DMS153 treated with DMSO at 0.1 percent for 48 hours (cell line): ENCODE results near the gene SMG9.

Experiments used
- DNase-seq: peaks from one replicate; lab custom pipeline; 2025; ENCODE audit not compliant: unreplicated experiment; lab: John Stamatoyannopoulos, UW

Gene SMG9

DNA sequence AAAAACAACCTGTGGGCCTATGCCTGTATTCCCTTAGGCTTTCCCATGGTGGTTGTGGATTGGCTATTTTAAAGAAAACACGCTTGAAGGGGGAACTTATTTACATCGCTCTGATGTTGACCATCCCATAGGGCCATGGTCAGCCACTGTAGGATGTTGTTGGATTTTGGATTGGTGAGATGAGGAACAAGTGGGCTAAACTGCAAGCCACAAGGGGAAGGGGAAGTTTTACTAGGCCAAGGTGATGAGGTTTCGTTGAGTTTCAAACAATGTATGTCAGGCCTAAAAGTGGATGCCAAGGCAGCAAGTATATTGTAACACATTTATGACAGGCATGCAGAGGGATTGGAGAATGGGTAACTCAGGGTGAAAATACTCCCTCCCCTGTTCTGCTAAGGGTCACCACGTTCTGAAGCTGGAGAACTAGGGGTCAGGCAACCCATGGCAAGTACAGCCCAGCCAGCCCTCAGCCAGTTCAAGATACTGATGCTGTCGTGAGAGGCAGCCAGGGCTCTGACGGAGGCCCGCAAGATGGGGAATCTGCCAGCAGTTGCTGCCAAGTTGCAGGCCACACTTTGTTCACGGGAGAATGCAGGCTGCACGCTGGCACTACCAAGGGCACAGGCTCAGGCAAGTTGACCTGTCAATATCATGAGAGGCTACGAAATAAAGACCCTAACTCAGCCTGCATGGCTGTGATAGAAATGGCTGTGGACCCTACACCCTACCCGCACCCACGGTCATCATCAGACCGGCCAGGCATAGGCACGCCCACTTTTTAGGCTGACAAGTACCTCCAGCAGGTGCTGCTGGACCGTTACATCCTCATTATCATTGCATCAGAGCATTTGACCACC lies 27.8 kb downstream of the SMG9 start:
- no peak for DNase-seq

DNA sequence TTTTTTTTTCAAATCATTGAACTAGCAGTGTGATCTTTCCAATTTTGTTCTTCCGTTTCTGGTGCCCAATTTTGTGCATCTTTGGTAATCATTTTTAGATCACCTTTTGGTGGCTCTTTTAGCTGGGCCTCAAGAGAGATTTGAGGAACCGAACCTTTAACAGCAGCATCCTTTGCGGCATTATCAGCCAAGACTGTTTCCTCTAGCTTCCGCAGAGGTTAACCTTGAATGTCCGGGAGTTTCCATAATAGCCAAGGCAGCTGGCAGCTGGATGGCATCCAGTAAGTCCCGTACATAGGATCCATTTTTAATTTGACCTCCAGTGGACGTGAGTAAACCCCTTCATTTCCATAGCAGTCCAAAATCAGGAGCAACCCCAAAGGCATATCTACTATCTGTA lies 29.3 kb downstream of the SMG9 start:
- no peak for DNase-seq

DNA sequence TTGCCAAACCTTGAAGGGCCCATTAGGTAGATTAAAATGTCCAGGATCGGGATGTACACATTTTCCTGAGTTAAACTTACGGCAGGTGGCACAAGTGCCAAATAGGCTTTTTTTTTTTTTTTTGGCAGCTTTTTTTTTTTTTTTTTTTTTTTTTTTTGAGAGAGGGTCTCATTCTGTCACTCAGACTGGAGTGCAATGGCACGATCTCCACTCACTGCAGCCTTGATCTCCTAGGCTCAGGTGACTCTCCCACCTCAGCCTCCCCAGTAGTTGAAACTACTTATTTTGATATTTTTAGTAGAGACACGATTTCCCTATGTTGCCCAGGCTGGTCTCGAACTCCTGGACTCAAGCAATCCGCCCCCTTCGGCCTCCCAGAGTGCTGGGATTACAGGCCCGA lies 29.9 kb downstream of the SMG9 start:
- DNase-seq, result no peak

DNA sequence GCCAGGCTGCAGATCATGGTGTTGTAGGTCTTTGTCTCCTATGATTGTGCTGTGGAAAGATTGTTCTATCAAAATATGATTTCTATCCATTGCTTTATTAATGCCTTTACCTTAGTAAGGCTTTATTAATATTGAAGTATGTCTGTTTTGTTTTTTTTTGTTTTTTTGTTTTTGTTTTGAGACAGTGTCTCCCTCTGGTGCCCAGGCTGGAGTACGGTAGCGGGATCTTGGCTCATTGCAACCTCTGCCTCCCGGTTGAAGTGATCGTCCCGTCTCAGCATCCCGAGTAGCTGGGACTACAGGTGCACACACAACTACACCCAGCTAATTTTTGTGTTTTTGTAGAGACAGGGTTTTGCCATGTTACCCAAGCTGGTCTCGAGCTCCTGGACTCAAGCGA lies 31.2 kb downstream of the SMG9 start:
- no peak for DNase-seq

DNA sequence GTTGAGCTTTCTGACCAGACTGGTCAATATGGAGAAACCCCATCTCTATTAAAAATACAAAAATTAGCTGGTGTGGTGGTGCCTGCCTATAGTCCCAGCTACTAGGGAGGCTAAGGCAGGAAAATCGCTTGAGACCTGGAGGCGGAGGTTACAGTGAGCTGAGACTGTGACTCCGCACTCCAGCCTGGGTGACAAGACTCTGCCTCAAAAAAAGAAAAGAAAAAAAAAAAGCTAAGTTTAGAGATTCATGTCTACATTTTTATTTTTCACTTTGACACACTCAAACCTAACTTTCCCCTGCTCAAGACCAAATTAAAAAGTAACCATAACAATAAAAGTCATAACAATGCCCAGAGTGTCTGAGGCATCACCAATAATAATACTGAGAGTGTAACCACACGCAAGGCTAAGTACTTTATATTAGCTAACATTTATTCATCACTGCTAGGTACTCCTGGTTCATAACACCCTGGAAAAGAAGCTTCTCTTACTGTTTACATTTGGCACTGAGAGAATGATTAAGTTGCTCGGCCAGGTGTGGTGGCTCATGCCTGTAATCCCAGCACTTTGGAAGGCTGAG lies 33.2 kb downstream of the SMG9 start:
- DNase-seq, result no peak

DNA sequence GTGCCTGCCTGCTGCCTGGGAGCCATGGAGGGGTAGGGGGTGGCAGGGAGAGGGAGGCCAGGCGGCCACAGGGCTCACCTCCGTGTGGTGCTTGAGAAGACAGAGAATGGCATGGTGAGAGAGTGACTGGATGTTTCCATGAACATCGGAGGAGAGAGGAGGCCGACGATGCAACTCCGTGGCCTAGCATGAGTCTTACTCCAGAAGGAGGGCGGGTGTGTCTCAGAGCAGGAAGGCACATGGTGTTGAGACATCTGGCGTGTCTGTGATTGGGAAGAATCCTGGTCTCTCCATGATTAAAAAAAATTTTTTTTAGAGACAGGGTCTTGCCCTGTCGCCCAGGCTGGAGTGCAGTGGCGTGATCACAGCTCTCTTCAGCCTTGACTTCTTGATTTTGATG lies 33.8 kb downstream of the SMG9 start:
- DNase-seq, result no peak

DNA sequence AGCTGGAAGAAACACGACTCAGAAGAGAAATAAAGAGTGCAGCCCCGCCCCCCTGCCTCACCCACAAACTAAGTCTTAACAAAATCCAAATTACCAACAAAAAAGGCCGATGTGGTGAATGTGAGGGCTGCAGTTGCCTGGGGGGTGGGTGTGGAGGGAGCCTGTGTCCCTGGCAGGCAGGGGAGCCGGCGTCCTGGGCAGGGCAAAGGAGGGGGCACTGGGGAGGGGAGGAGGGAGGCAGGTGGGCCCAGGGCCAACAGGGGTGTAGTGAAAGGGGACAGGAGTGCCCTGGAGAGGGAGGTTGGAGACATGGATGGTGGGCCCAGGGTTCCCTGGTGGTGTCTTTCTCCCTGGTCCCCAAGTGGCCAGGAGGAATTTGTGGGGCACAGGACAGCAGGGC lies 34.8 kb downstream of the SMG9 start:
- DNase-seq, result no peak

DNA sequence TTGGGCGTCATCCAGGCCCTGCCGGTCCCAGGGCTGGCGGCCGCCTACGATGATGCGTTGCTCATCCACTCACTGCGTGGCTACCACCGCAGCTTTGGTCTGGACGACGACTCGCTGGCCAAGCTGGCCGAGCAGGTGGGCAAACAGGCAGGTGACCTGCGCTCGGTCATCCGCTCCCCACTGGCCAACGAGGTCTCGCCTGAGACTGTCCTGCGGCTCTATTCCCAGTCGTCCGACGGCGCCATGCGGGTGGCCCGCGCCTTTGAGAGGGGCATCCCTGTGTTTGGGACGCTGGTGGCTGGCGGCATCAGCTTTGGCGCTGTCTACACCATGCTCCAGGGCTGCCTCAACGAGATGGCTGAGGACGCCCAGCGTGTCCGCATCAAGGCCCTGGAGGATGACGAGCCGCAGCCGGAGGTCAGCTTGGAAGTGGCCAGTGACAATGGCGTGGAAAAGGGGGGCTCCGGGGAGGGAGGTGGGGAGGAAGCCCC lies 35.3 kb downstream of the SMG9 start:
- no peak for DNase-seq

DNA sequence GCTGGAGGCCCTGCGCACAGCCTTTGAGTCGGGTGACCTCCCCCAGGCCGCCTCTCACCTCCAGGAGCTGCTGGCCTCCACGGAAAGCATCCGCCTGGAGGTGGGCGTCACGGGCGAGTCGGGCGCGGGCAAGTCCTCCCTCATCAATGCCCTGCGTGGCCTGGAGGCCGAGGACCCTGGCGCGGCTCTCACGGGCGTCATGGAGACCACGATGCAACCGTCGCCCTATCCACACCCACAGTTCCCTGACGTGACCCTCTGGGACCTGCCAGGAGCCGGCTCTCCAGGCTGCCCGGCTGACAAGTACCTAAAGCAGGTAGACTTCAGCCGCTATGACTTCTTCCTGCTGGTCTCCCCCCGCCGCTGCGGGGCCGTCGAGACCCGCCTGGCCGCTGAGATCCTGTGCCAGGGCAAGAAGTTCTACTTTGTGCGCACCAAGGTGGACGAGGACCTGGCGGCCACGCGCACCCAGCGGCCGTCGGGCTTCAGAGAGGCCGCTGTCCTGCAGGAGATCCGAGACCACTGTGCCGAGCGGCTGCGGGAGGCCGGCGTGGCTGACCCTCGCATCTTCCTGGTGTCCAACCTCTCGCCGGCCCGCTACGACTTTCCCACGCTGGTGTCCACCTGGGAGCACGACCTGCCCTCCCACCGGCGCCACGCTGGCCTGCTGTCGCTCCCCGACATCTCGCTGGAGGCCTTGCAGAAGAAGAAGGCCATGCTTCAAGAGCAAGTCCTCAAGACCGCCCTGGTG lies 36.0 kb downstream of the SMG9 start:
- DNase-seq, result no peak

DNA sequence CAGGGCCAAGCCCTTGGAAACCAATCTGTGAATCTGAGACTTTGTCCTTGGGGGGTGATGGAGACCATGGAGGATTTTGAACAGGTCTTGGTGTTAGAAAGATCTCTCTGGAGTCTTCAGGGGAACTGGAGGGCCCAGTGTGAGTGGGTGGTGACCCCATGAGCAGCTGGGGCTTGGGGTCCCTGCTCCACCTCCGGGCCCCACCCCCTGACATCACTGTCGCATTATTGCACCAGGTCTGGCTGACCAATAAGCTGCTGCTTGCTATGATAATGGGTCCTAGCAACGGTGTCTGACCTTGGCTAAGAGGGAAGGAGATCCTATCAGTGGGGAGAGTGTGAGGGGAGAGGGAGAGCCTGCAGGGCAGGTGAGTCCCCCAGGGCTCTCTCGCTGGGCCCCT lies 39.0 kb downstream of the SMG9 start, which contains the start of gene IRGC:
TSS of gene IRGC (plus strand) at position 301 of the 400 bp plus-strand sequence. CDS start 2,483 bp downstream, outside the sequence.
- no peak for DNase-seq

DNA sequence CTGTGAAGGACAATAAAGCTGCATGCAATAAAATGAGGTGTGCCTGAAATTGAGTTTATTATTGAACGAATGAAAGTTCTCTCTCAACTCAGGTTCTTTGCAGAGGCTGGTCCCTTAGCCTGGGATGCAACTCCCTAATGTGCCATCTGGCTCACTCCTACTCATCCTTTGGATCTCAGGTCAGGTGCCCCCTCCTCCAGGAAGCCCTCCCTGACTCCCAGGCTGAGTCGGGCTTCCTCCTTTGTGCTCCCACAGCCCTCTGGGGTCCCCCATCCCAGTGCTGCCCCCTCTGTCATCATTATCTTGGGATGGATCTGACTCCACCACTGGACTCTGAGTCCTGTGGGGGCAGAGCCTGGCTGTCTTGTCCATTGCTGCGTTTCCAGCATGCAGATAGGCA lies 41.6 kb downstream of the SMG9 start:
- DNase-seq, result no peak

DNA sequence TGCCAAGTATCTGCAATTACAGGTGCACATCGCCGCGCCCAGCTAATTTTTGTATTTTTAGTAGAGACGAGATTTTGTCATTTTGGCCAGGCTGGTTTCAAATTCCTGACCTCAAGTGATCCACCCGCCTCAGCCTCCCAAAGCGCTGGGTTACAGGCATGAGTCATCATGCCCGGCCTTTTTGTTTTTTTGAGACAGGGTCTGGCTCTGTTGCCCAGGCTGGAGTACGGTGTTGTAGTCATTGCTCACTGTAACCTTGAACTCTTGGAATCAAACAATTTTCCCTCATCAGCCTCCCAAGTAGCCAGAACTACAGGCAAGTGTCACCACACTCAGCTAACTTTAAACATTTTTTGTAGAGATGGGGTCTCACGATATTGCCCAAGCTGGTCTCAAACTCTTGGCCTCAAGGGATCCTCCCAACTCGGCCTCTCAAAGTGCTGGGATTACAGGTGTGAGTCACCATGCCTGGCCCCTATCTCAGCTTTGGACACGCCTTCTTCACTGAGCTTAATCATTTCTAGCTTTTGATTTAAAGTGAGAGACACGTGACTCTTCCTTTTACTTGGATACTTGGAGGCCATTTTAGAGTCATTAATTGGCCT lies 42.9 kb downstream of the SMG9 start:
- DNase-seq, result no peak

DNA sequence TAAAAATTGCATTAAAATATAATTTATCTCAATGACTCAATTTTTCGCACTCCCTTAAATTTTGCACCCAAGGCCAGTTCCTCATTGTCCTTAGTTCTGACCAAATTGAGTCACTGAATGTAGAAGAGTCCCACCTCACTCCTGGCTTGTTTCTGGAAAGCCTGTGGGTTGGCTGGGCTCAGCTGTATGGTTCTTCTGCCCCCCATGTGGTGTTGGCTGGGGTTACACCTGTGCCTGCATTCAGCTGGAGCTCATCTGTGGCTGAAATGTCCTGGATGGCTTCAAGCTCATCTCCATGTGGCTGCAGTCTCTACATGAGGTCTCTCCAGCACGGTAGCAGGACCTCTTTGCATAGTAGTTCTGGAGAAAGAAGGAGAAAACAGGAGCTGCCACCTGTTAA lies 46.0 kb downstream of the SMG9 start:
- no peak for DNase-seq

DNA sequence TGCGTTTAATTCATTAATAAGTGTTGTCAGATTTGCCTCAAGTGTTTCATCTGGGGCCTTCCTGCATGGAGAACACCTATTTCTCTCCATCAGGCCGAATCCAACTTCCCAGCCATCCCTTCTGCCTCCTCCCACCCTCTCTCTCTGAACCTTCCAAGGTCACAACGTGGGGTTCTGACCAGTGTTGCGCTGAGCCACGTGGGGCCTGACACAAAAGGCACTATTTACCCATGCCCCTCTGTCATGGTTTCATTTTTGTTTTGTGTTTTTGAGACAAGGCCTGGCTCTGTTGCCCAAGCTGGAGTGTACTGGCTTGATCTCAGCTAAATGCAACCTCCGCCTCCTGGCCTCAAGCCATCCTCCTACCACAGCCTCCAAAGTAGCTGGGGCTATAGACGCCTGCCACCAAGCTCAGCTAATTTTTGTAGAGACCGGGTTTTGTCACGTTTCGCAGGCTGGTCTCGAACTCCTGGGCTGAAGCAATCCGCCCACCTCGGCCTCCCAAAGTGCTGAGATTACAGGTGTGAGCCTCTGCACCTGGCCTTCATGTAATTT lies 47.5 kb downstream of the SMG9 start:
- no peak for DNase-seq

DNA sequence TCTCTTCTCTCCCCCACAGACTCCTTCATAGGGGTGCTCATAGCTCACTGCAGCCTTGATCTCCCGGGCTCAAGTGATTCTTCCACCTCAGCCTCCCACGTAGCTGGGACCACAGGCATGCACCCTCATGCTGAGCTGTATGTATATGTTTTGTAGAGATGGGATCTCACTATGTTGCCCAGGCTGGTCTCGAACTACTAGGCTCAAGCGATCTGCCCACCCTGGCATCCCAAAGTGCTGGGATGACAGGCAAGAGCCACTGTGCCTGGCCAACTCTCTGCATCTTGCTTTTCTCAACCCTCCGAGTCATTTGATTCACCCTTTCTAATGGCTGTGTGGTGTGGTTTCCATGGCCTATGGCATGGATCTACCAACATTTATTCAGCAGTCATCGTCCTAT lies 49.0 kb downstream of the SMG9 start:
- no peak for DNase-seq

DNA sequence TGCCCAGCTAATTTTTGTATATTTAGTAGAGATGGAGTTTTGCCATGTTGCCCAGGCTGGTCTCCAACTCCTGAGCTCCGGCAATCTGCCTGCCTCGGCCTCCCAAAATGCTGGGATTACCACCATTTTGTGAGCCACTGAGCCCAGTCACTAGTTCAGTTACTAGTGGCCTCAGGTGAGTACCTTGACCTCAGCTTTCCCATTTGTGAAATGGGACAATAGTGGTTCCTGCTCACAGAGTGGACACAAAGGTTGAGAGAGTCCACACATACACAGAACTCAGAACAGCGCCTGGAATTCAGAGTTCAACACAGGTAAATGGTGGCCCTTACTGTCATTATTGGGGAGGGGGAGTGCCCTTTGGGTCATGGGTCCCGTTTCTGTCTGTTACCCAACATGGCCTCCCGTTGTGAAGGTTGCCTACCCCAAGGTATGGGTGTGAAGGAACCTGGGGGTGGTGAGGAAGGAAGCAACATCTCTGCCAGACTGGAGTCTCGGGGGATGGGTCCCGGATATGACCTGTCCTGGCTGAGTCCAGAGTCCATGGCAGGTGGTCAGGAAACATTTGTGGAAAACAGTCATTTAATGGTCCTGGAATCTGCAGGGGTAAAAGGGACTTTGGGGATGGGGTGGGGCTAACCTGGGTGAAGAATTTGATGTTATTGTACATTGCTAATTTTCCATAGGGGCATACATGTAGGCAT lies 50.6 kb downstream of the SMG9 start:
- DNase-seq, result no peak

DNA sequence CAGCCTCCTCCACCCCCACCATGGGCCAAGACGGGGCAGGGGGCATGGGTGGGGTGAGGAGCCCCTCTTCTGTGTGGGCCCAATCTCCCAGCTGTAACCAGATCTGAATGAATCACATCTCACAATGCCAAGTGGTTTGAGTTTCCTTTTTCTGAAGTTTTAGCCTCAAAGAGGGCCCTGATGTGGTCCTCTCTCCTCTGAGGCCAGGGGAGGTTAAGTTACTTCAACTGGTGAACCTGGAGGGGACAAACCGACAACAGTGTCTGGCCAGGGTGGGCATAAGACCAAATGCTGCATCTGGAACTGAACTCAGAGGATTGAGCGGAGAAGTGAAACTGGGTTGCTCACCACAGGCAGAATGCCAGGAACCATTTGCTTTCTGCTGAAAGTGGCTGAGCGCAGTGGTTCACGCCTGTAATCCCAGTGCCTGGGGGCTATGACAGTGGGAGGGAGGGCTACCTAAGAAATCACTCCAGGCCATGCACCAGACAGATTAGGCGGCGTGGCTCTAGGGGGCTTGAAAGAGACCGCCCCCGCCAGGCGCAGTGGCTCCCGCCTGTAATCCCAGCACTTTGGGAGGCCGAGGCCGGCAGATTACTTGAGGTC lies 54.3 kb downstream of the SMG9 start:
- no peak for DNase-seq

DNA sequence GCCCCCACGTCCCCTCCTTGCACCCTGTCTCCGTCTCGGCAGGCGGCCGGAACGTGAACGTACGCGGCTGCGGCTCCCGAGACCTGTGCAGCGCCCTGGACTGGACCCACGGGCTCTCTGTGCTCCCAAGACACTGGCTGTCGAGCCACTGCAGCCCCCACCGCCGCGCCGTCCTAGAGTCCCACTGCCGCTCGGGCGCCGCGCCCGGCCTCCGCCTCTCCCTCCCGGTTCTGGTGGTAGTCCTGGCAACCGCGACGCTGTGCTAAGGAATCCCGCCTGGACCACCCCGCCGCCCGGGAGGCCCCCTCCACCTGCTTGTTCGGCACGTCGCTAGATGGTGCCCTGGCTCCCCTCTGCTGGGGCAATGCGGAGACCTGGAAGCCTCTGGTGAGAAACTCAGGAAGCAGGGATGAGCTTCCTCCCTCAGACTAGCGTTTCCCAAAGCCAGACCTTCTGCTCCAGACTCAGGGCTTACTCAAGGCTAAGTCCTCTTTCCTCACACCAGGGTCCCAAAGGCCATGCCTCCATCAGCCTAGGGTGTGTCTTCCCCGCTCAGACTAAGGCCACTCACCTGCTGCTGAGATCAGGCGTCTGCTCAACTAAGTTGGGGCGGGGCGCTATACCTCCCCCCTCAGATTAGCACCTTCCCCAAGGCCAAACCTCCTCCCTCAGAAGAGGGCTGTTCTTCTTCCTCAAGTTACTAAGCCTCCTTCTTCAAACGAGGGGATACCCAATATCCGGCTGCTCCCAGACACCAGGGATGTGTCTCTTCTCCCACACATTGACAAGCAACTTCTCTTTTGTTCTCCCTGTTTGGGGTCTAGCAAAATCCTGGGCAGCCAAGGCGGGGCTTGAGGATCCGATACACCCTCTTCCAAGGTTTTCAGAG lies 55.0 kb downstream of the SMG9 start:
- no peak for DNase-seq

DNA sequence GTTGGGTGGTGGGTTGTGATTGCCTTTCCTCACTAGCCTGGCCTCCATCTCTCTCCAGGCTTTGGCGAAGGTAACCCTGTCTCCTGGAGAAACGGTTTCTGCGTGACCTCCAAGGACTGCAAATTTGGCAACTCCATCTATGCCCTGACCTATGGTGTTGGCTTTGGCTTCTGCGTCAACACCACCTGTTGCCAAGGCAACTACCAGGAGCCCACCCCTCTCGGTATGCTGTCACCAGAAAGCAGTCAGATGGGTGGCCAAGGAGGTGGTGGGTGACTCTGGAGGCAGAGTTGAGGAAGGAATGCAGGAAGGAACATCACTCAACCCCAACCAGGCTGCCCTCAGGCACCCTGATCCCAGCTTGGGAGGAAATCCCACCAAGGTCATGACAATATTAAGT lies 57.5 kb downstream of the SMG9 start:
- no peak for DNase-seq
